GM12878 (cell line): ENCODE data around the gene ARHGAP30. TPM values are rescaled to one million over a fixed set of nuclear protein-coding genes. Genes with fewer than 3 reads are reported as not detected.

ENCODE experiments used
- ATF7 ChIP-seq: fragments of 450-650 bp; IDR thresholded peaks from 2 replicates; pipeline ENCODE4 v1.6.1; 2016; ENCODE audit warnings: low read depth, mild to moderate bottlenecking
- CREM ChIP-seq: IDR thresholded peaks from 2 replicates; pipeline ENCODE4 v1.6.1; 2014; ENCODE audit warnings: antibody characterized with exemption, low read depth
- EGR1 ChIP-seq, 2 experiments: IDR thresholded peaks; 1 replicate in 1 of 2; 2 replicates in 1 of 2; pipeline ENCODE4 v1.6.1; 2011 to 2012; ENCODE audit warnings: low read depth in 2 of 2, low read length in 2 of 2, borderline replicate concordance in 1 of 2, mild to moderate bottlenecking in 1 of 2, moderate library complexity in 1 of 2
- IKZF1 ChIP-seq: fragments of 450-650 bp; conservative IDR thresholded peaks from 2 replicates; pipeline ENCODE4 v1.6.1; 2017; ENCODE audit warnings: antibody characterized with exemption, mild to moderate bottlenecking
- IKZF2 ChIP-seq, 2 experiments: fragments of 450-650 bp; IDR thresholded peaks; 2 replicates each; pipeline ENCODE4 v1.6.1; 2017; ENCODE audit warnings: mild to moderate bottlenecking in 2 of 2, moderate library complexity in 2 of 2
- JUNB ChIP-seq: IDR thresholded peaks from 2 replicates; pipeline ENCODE4 v1.6.1; 2016; ENCODE audit warnings: antibody characterized with exemption, mild to moderate bottlenecking
- JUND ChIP-seq: IDR thresholded peaks from 2 replicates; pipeline ENCODE4 v1.6.1; 2012; ENCODE audit warnings: low read depth, mild to moderate bottlenecking, low read length, improper control_type of control experiment, moderate library complexity
- MTA3 ChIP-seq: IDR thresholded peaks from 2 replicates; pipeline ENCODE4 v1.6.1; 2012; ENCODE audit warnings: low read length, inconsistent platforms, borderline replicate concordance
- MXI1 ChIP-seq: fragments of 150-350 bp; IDR thresholded peaks from 2 replicates; pipeline ENCODE4 v1.6.1; 2011; ENCODE audit warnings: low read depth, mild to moderate bottlenecking, inconsistent platforms, low read length, improper control_type of control experiment
- NKRF ChIP-seq: fragments of 450-650 bp; conservative IDR thresholded peaks from 2 replicates; pipeline ENCODE4 v1.6.1; 2017; ENCODE audit warnings: mild to moderate bottlenecking, moderate library complexity
- PAX5 ChIP-seq: IDR thresholded peaks from 2 replicates; pipeline ENCODE4 v1.6.1; 2011; ENCODE audit warnings: low read depth, low read length, borderline replicate concordance
- PBX3 ChIP-seq: IDR thresholded peaks from 2 replicates; pipeline ENCODE4 v1.6.1; 2011; ENCODE audit warnings: mild to moderate bottlenecking, low read depth, low read length, moderate library complexity; ENCODE audit not compliant: insufficient replicate concordance
- PKNOX1 ChIP-seq: fragments of 450-650 bp; IDR thresholded peaks from 2 replicates; pipeline ENCODE4 v1.6.1; 2016; ENCODE audit warnings: mild to moderate bottlenecking
- RCOR1 ChIP-seq: conservative IDR thresholded peaks from 2 replicates; pipeline ENCODE4 v1.6.1; 2012; ENCODE audit warnings: low read depth, low read length, improper control_type of control experiment
- RELB ChIP-seq: fragments of 450-650 bp; IDR thresholded peaks from 2 replicates; pipeline ENCODE4 v1.6.1; 2017; ENCODE audit warnings: low read depth, mild to moderate bottlenecking, moderate library complexity
- SIX5 ChIP-seq: IDR thresholded peaks from 2 replicates; pipeline ENCODE4 v1.6.1; 2011; ENCODE audit warnings: mild to moderate bottlenecking, low read depth, low read length, moderate library complexity; ENCODE audit not compliant: severe bottlenecking
- SREBF1 ChIP-seq: IDR thresholded peaks from 2 replicates; pipeline ENCODE4 v1.6.1; 2012; ENCODE audit warnings: mild to moderate bottlenecking, low read length
- TCF3 ChIP-seq: IDR thresholded peaks from 2 replicates; pipeline ENCODE4 v1.6.1; 2012; ENCODE audit warnings: low read depth, mild to moderate bottlenecking, low read length, borderline replicate concordance; ENCODE audit not compliant: insufficient read depth
- USF2 ChIP-seq: IDR thresholded peaks from 2 replicates; pipeline ENCODE4 v1.6.1; 2011; ENCODE audit warnings: low read depth, low read length, improper control_type of control experiment, borderline replicate concordance
- polyA plus RNA-seq, 11 experiments: library from polyadenylated mRNA; depleted of rRNA in 4 of 11; unstranded in 6 of 11; stranded (reverse) in 5 of 11; fragments of >200 nt; fragmentation: Nextera tagmentation in 4 of 11; fragmentation: Illumina TruSeq in 1 of 11; extraction: Ambion mirVana in 4 of 11; extraction: Trizol in 1 of 11; gene quantifications; 1 replicate in 1 of 11; 2 replicates in 10 of 11; pipeline versions ENCODE4 v1.2.1 to v1.2.3, GENCODE V29; 2011 to 2016; ENCODE audit warnings: inconsistent platforms in 2 of 11, missing spikeins in 2 of 11, low read depth in 1 of 11
- total RNA-seq, 4 experiments: library from RNA; depleted of rRNA in 3 of 4; stranded (reverse); fragments of >200 nt in 3 of 4; fragmentation: Illumina TruSeq in 1 of 4; extraction: Trizol in 1 of 4; gene quantifications; 2 replicates each; pipeline versions ENCODE4 v1.2.1 to v1.2.3, GENCODE V29; 2013 to 2021

ARHGAP30 gene
- total and polyA plus RNA-seq, 10 of the 15 experiments (the other 5 are each of a cell fraction or from before 2014, with no cell fraction given) = 12.9 to 143 (median 76.3) TPM

GRCh38 chr1:161044908-161045735 lies 24.6 kb downstream of the ARHGAP30 start (continued):
- TF ChIP-seq EGR1 (IDR thresholded peaks at IDR 0.05; ENCODE audit: borderline replicate concordance in 1 of 2, low read depth in 2 of 2, low read length in 2 of 2) (peak in 1 of 2 experiments; percentile 30; a peak in 1 of 3 replicates), MXI1 (peak; percentile 84), PBX3 (peak; percentile 6), ATF7 (peak; percentile 60; the same call in 1 of the 2 replicates), PKNOX1 (peak; percentile 64), USF2 (no peak), RCOR1 (0 out of 2 replicates have a peak, but pooled peaks have one; percentile 62), IKZF1 (peak; percentile 97), NKRF (0 out of 2 replicates have a peak, but pooled peaks have one; percentile 68), SREBF1 (no peak), CREM (peak; percentile 31; the same call in 1 of the 2 replicates), MTA3 (peak; percentile 67; the same call in 1 of the 2 replicates), PAX5 (0 out of 2 replicates have a peak, but pooled peaks have one; percentile 15), JUNB (no peak), JUND (no peak), TCF3 (no peak), IKZF2 (IDR thresholded peaks at IDR 0.05) (peak; percentile 98), RELB (peak; percentile 95), SIX5 (peak; percentile 4)
